ENCODE results near the gene DBNDD1.

DBNDD1 gene

GRCh38 chr16:90035902-90036301 is 16.6 kb upstream of the DBNDD1 start:
- DNase-seq (ENCODE audit: low spot score), result no peak

- DNase-seq (ENCODE audit: low spot score), result no peak
Observed at GRCh38 chr16:90034504-90034903, 15.2 kb upstream of the DBNDD1 start.

- no peak for DNase-seq (ENCODE audit: low spot score)
Observed at GRCh38 chr16:90033387-90033786, 14.1 kb upstream of the DBNDD1 start.

- DNase-seq (ENCODE audit: low spot score), result no peak
Observed at GRCh38 chr16:90032674-90033331, 13.5 kb upstream of the DBNDD1 start.

GRCh38 chr16:90031931-90032673 is 12.8 kb upstream of the DBNDD1 start:
- no peak for DNase-seq (ENCODE audit: low spot score)

GRCh38 chr16:90031186-90031930 is 12.1 kb upstream of the DBNDD1 start:
- DNase-seq (ENCODE audit: low spot score), result no peak

- DNase-seq (ENCODE audit: low spot score), result no peak
Observed at GRCh38 chr16:90028985-90029384, 9.7 kb upstream of the DBNDD1 start.

- no peak for DNase-seq (ENCODE audit: low spot score)
Observed at GRCh38 chr16:90027611-90028010, 8.4 kb upstream of the DBNDD1 start.

GRCh38 chr16:90026135-90026534 is 6.9 kb upstream of the DBNDD1 start:
- DNase-seq (ENCODE audit: low spot score), result no peak

- DNase-seq (ENCODE audit: low spot score), result no peak
Observed at GRCh38 chr16:90023078-90023447, 3.8 kb upstream of the DBNDD1 start.

- DNase-seq (ENCODE audit: low spot score), result peak; percentile 77
Observed at GRCh38 chr16:90022209-90023077, 3.2 kb upstream of the DBNDD1 start.

GRCh38 chr16:90020838-90021382 is 1.7 kb upstream of the DBNDD1 start:
- DNase-seq (ENCODE audit: low spot score), result no peak

- no peak for DNase-seq (ENCODE audit: low spot score)
Observed at GRCh38 chr16:90020260-90020837, 1.1 kb upstream of the DBNDD1 start.

GRCh38 chr16:90019543-90020259 is 445 bp upstream of the DBNDD1 start:
- DNase-seq (ENCODE audit: low spot score), result peak; percentile 49

- no peak for DNase-seq (ENCODE audit: low spot score)
Observed at GRCh38 chr16:90018297-90018651, 982 bp downstream of the DBNDD1 start.

- no peak for DNase-seq (ENCODE audit: low spot score)
Observed at GRCh38 chr16:90016339-90016950, 2.8 kb downstream of the DBNDD1 start.

GRCh38 chr16:90015586-90016338 is 3.5 kb downstream of the DBNDD1 start:
- no peak for DNase-seq (ENCODE audit: low spot score)

GRCh38 chr16:90012991-90013745 is 6.1 kb downstream of the DBNDD1 start:
- DNase-seq (ENCODE audit: low spot score), result no peak

All from CD4-positive, alpha-beta T cell treated with Interleukin-6 at 100 ng/mL for 8 hours (primary cell).